OCI-LY3 (cell line): Measurements from ENCODE around the gene ANKS1B.

ENCODE experiments used
- CTCF ChIP-seq: fragments of 200-600, 300-600 bp; sonication (generic); IDR thresholded peaks from 2 replicates; pipeline ENCODE4 v1.5.1; 2014; ENCODE audit warnings: antibody characterized with exemption, low read length, low read depth
- EZH2phosphoT487 ChIP-seq: fragments of 200-600 bp; shearing (Covaris generic); IDR thresholded peaks from 2 replicates; pipeline ENCODE4 v1.6.1; 2018; ENCODE audit warnings: antibody characterized with exemption, mixed run types, low read depth

- TF ChIP-seq CTCF (no peak), EZH2phosphoT487 (no peak)
Observed at GRCh38 chr12:99611117-99611516, 373.6 kb downstream of the ANKS1B start.
